ENCODE data around the gene PROX1.
"Not testable (repeated sequence)": the region's sequence is repeated elsewhere in the genome, so short reads cannot be mapped to it uniquely, and the experiment has no call there.

PROX1 gene

GRCh38 chr1:214075999-214076707 lies 88.4 kb downstream of the PROX1 start:
- DNase-seq, result no peak

- no peak for DNase-seq
These were observed 88.9 kb downstream of the PROX1 start for GRCh38 chr1:214076708-214077065.

GRCh38 chr1:214078950-214079349 lies 91.2 kb downstream of the PROX1 start:
- DNase-seq, result no peak

- no peak for DNase-seq
These were observed 97.6 kb downstream of the PROX1 start for GRCh38 chr1:214085325-214085724.

- no peak for DNase-seq
These were observed 99.2 kb downstream of the PROX1 start for GRCh38 chr1:214086945-214087344.

GRCh38 chr1:214089003-214089402 lies 101.2 kb downstream of the PROX1 start:
- DNase-seq, result not testable (repeated sequence)
